Glutamatergic neuron (in vitro differentiated cells): ENCODE data around the gene FMNL1. TPM values are rescaled to one million over a fixed set of nuclear protein-coding genes. Genes with fewer than 3 reads are reported as not detected.
A peak's percentile ranks its signal among the peaks of the same experiment; 100 is the strongest.

Experiments used
- DNase-seq: peaks from one replicate; pipeline ENCODE4 v3.0.0; 2022
- H3K27ac Mint-ChIP-seq: one replicate; pipeline ENCODE4 v1.8.0; 2020; ENCODE audit warnings: mild to moderate bottlenecking, mixed read lengths, inconsistent platforms; ENCODE audit not compliant: unreplicated experiment
- H3K27me3 Mint-ChIP-seq: one replicate; pipeline ENCODE4 v1.8.0; 2020; ENCODE audit warnings: mild to moderate bottlenecking, moderate library complexity, mixed read lengths, inconsistent platforms; ENCODE audit not compliant: unreplicated experiment
- H3K36me3 Mint-ChIP-seq: one replicate; pipeline ENCODE4 v1.8.0; 2020; ENCODE audit warnings: mild to moderate bottlenecking, mixed read lengths, inconsistent platforms; ENCODE audit not compliant: unreplicated experiment
- H3K4me1 Mint-ChIP-seq: one replicate; pipeline ENCODE4 v1.8.0; 2020; ENCODE audit warnings: mild to moderate bottlenecking, low read depth, mixed read lengths, inconsistent platforms; ENCODE audit not compliant: unreplicated experiment
- H3K4me3 Mint-ChIP-seq: one replicate; pipeline ENCODE4 v1.8.0; 2020; ENCODE audit warnings: mild to moderate bottlenecking, mixed read lengths, inconsistent platforms; ENCODE audit not compliant: unreplicated experiment
- H3K9me3 Mint-ChIP-seq: one replicate; pipeline ENCODE4 v1.8.0; 2020; ENCODE audit warnings: mild to moderate bottlenecking, moderate library complexity, mixed read lengths, inconsistent platforms; ENCODE audit not compliant: unreplicated experiment
- total RNA-seq: library from RNA; stranded (reverse); fragmentation: NEBNext Ultra II Directional; extraction: Animal tissue kit (Norgen Biotek cat#: 25700); gene quantifications from one replicate; pipeline ENCODE4 v1.2.1, GENCODE V29; 2021; ENCODE audit not compliant: unreplicated experiment
- TF ChIP-seq, protein P1 (sequence below): fragments of 200-600 bp; sonication (generic); IDR thresholded peaks from one replicate; pipeline ENCODE4 v1.5.0; 2021; ENCODE audit not compliant: partially characterized antibody, unreplicated experiment

FMNL1 gene
- total RNA-seq, 1 donor from 2014 or later = 24.2 TPM

DNA sequence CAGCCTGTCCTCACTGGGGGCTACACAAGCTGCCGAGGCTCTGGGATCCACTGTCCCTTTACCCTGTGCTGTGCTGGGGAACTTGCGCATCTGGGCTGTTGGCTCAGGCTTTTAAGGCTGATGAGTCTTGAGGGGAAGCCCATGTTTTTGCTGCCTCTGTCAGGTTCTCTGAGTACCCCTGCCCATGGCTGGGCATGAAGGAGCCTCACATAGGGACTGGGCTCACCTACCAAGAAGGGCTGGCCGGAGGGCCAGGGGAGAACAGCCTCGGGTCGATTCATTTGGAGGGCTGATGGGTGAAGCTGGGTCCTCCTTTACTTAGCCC lies 14.6 kb downstream of the FMNL1 start:
- Mint-ChIP-seq H3K9me3 (peaks cover 6% of the 10 kb centered on the region), H3K36me3 (peaks cover 5% of the 10 kb centered on the region), H3K27ac (no peak overlapping the region), H3K4me3 (no peak overlapping the region), H3K4me1 (peaks cover 11% of the 10 kb centered on the region), H3K27me3 (peaks cover 13% of the 10 kb centered on the region)
- TF ChIP-seq, protein P1, sequence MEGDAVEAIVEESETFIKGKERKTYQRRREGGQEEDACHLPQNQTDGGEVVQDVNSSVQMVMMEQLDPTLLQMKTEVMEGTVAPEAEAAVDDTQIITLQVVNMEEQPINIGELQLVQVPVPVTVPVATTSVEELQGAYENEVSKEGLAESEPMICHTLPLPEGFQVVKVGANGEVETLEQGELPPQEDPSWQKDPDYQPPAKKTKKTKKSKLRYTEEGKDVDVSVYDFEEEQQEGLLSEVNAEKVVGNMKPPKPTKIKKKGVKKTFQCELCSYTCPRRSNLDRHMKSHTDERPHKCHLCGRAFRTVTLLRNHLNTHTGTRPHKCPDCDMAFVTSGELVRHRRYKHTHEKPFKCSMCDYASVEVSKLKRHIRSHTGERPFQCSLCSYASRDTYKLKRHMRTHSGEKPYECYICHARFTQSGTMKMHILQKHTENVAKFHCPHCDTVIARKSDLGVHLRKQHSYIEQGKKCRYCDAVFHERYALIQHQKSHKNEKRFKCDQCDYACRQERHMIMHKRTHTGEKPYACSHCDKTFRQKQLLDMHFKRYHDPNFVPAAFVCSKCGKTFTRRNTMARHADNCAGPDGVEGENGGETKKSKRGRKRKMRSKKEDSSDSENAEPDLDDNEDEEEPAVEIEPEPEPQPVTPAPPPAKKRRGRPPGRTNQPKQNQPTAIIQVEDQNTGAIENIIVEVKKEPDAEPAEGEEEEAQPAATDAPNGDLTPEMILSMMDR = no peak
- no peak for DNase-seq

DNA sequence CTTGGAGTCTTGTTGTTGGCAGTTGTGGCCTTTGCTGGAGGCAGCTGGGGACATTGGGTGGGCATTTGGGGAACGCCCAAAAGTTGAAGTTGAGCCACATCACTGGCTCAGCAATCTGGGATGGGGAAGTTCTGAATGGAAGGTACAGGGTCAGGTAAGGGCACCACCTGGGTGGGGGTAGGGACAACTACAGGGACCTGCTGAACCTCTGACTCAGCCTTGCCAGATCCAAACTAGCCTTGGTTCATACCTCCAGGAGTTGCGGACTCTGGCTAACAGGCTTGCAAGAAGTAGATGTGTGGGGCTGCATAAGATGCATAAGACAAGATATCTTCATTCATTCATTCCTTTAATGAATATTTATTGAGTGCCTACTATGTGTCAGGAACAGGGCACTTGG lies 16.0 kb downstream of the FMNL1 start:
- H3K27me3 Mint-ChIP-seq = peaks cover 10% of the 10 kb centered on the region
- H3K27ac Mint-ChIP-seq = no peak overlapping the region
- peaks cover 2% of the 10 kb centered on the region for H3K4me1 Mint-ChIP-seq
- DNase-seq = no peak
- peaks cover 5% of the 10 kb centered on the region for H3K36me3 Mint-ChIP-seq
- TF ChIP-seq, protein P1 = no peak
- H3K4me3 Mint-ChIP-seq = no peak overlapping the region
- peaks cover 7% of the 10 kb centered on the region for H3K9me3 Mint-ChIP-seq

DNA sequence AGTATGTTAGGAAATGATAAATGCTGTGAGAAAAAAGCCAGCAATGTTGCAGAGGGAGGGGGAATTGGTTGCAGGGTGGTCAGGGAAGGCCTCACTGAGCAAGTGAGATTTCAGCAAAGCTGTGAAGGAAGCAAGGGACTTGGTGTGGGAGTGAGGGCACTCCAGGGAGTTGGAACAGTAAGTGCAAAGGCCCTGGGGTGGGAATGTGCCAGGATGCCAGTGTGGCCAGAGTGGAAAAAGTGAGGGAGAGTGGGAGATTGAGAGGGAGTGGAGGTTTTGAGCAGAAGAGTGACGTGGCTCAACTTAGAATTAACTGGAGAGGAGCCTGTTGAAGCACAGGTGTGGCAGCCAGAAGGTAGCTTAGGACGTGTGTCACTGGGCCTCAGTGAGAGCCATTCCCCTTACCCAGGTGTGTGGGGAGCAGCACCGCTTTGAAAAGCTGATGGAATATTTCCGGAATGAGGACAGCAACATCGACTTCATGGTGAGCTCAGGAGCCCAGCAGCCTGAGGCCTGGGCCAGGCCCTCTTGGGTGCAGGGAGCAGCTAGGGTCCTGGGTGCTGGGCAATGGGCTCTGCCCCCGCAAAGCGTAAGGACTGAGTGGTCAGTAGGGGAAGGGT lies 16.6 kb downstream of the FMNL1 start:
- Mint-ChIP-seq H3K9me3 (peaks cover 7% of the 10 kb centered on the region), H3K4me3 (no peak overlapping the region), H3K4me1 (no peaks in the 10 kb centered on the region), H3K27me3 (peaks cover 11% of the 10 kb centered on the region), H3K27ac (no peak overlapping the region), H3K36me3 (peaks cover 5% of the 10 kb centered on the region)
- DNase-seq = no peak
- TF ChIP-seq, protein P1 = no peak

DNA sequence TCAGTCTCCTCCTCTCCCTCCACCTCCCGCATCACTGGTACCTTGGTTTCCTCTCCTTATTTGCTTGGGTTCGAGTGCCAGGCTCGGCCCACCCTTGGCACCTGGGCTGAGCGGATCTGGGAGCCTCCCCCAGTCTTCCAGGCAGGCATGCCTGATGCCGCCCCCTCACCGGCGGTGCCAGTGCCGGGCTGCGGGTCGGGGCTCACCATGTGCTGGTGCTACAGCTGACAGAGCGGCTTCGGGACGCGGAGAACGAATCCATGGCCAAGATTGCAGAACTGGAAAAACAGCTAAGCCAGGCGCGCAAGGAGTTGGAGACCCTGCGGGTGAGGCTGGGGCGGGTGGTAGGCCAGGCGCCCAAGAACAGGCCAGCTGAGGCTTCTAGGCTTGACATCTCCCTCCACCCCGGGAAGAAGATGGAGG lies 19.2 kb downstream of the FMNL1 start:
- H3K36me3 Mint-ChIP-seq = peaks cover 5% of the 10 kb centered on the region

More for the DNA sequence above, 19.2 kb downstream of the FMNL1 start:
- peaks cover 12% of the 10 kb centered on the region for H3K27me3 Mint-ChIP-seq
- peak overlapping the region; percentile 81 for H3K4me3 Mint-ChIP-seq
- TF ChIP-seq, protein P1 = no peak
- H3K9me3 Mint-ChIP-seq = peaks cover 1% of the 10 kb centered on the region
- no peak overlapping the region for H3K27ac Mint-ChIP-seq
- DNase-seq = no peak
- no peaks in the 10 kb centered on the region for H3K4me1 Mint-ChIP-seq
